HG02571 (cell line): ENCODE measurements around the gene SHISAL1.
"Not testable (repeated sequence)": the region's sequence is repeated elsewhere in the genome, so short reads cannot be mapped to it uniquely, and the experiment has no call there.

ENCODE experiments used
- ATAC-seq: cut with Tn5 transposase; IDR thresholded peaks from one replicate; pipeline ENCODE4 v1.9.1; 2021; ENCODE audit warnings: mild to moderate bottlenecking, moderate library complexity; ENCODE audit not compliant: unreplicated experiment

The SHISAL1 gene

GRCh38 chr22:44244265-44244822 lies 68.4 kb downstream of the SHISAL1 start:
- no peak for ATAC-seq

- no peak for ATAC-seq
Observed at GRCh38 chr22:44243761-44244160, 69.0 kb downstream of the SHISAL1 start.

GRCh38 chr22:44242946-44243724 lies 69.6 kb downstream of the SHISAL1 start:
- ATAC-seq, result no peak

- ATAC-seq, result not testable (repeated sequence)
Observed at GRCh38 chr22:44241121-44241520, 71.6 kb downstream of the SHISAL1 start.

- no peak for ATAC-seq
Observed at GRCh38 chr22:44237290-44237689, 75.5 kb downstream of the SHISAL1 start.

- ATAC-seq, result not testable (repeated sequence)
Observed at GRCh38 chr22:44234372-44234771, 78.4 kb downstream of the SHISAL1 start.

GRCh38 chr22:44231233-44231632 lies 81.5 kb downstream of the SHISAL1 start:
- ATAC-seq, result no peak

GRCh38 chr22:44229809-44230208 lies 82.9 kb downstream of the SHISAL1 start:
- ATAC-seq, result no peak

- no peak for ATAC-seq
Observed at GRCh38 chr22:44229331-44229730, 83.4 kb downstream of the SHISAL1 start.

GRCh38 chr22:44225812-44226211 lies 86.9 kb downstream of the SHISAL1 start:
- ATAC-seq, result no peak

GRCh38 chr22:44225091-44225689 lies 87.6 kb downstream of the SHISAL1 start:
- ATAC-seq, result no peak

- no peak for ATAC-seq
Observed at GRCh38 chr22:44224166-44224565, 88.6 kb downstream of the SHISAL1 start.

GRCh38 chr22:44221710-44222475 lies 90.9 kb downstream of the SHISAL1 start:
- ATAC-seq, result no peak

GRCh38 chr22:44220727-44221680 lies 91.7 kb downstream of the SHISAL1 start:
- ATAC-seq, result no peak

- ATAC-seq, result no peak
Observed at GRCh38 chr22:44219101-44219870, 93.5 kb downstream of the SHISAL1 start.

GRCh38 chr22:44218071-44218470 lies 94.7 kb downstream of the SHISAL1 start:
- ATAC-seq, result no peak

- no peak for ATAC-seq
Observed at GRCh38 chr22:44217346-44217745, 95.4 kb downstream of the SHISAL1 start.

- no peak for ATAC-seq
Observed at GRCh38 chr22:44215287-44215686, 97.5 kb downstream of the SHISAL1 start.

GRCh38 chr22:44214764-44215163 lies 98.0 kb downstream of the SHISAL1 start:
- no peak for ATAC-seq

GRCh38 chr22:44214187-44214586 lies 98.6 kb downstream of the SHISAL1 start:
- ATAC-seq, result no peak
